ENCODE data around the gene MPC2.

GRCh38 chr1:167950569-167950968, 13.7 kb upstream of the MPC2 start:
- TF ChIP-seq CTCF (IDR thresholded peaks at IDR 0.05) (no peak), ZFX (IDR thresholded peaks at IDR 0.05; ENCODE audit: borderline replicate concordance) (no peak)
